Measurements from ENCODE around the gene TDRKH.

- TF ChIP-seq CTCF (IDR thresholded peaks at IDR 0.05) (no peak), POLR2A (IDR thresholded peaks at IDR 0.05) (no peak)
Measured at GRCh38 chr1:151825204-151825603, 34.9 kb upstream of the TDRKH start.
